Stimulated activated CD8-positive, alpha-beta memory T cell treated with anti-CD3 and anti-CD28 coated beads, Interleukin-7, amount 100 ng/mL, for 1 hour (primary cell): Measurements from ENCODE around the gene CDC23.
"Not testable (repeated sequence)": the region's sequence is repeated elsewhere in the genome, so short reads cannot be mapped to it uniquely, and the experiment has no call there.

Source experiments
- DNase-seq, 2 donors: peaks; one replicate each; pipeline ENCODE4 v3.0.0-alpha.2; 2020; ENCODE audit warnings: low read depth in 2 of 2

Gene CDC23, protein sequence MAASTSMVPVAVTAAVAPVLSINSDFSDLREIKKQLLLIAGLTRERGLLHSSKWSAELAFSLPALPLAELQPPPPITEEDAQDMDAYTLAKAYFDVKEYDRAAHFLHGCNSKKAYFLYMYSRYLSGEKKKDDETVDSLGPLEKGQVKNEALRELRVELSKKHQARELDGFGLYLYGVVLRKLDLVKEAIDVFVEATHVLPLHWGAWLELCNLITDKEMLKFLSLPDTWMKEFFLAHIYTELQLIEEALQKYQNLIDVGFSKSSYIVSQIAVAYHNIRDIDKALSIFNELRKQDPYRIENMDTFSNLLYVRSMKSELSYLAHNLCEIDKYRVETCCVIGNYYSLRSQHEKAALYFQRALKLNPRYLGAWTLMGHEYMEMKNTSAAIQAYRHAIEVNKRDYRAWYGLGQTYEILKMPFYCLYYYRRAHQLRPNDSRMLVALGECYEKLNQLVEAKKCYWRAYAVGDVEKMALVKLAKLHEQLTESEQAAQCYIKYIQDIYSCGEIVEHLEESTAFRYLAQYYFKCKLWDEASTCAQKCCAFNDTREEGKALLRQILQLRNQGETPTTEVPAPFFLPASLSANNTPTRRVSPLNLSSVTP

DNA sequence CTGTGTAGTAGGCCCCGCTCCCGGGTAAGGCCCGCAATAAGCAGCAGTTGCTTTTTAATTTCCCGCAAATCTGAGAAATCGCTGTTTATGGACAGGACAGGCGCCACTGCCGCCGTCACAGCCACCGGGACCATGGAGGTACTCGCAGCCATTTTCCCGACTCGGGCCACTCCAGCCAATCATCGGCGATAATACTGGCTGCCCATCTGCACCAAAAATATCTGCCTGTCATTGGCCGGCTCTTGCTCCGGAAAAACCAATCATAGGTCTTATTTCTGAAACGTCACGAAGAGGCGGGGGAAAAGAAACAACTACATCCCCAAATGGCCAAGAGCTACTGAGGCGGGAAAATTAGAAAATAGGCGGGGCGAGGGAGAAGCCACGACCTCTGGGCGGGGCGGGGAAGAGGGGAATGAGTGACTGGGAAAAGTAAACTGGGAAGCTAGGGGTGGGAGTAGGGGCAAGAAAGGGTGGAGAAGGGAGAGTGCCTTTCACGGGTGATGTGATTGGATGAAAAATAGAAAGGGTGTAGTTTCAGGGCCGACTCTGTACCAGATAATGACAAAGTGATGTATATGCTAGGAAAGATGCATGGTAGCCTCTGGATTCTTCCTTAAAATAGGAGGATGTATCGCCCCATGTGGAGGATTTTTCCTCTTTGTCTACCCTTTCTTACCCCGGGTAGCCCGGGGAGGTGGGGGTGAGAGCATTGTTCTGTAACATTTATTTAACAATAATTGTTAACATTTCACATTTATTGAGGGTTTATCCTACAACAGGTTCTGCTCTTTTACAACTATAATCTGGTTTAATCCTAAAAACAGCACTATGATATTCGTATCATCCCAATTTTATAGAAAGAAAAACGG is at the start of gene CDC23:
CDC23 (minus strand) TSS at position 163 of the 869 bp plus-strand sequence; CDS start at position 152, 11 bp downstream.
- DNase-seq: peak; percentile 72 to 73

DNA sequence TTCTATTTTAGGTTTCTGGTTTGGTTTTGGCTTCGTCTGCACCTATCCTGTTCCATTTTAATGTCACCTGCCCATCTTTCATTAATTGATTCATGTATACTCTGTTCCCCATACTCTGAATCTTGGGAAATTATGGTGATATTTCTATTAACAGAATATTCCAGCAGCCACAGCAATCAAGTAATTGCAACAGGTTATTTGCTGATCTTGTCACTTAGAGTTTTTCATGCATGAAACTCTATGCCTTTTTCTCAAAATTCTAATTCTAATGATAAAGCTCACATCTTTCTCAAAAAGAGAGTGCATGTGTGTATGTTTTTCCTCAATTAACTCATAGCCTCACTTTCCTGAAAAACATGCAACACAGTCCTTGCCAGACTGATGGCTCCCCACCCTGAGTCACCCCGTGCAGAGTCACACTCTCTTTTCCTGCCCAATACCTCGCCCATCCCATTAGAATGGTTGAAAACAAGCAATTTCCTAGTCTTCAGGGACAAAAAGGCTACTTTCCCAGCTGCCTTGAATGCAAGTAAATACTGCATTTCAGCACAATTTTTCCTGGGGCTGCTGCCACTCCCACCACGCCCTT is 45.7 kb upstream of the CDC23 start:
- DNase-seq: no peak

GRCh38 chr5:138257583-138257982 is 44.5 kb upstream of the CDC23 start:
- DNase-seq: no peak

- no peak for DNase-seq
These were observed 39.8 kb upstream of the CDC23 start for GRCh38 chr5:138252944-138253343.

GRCh38 chr5:138247800-138248199 is 34.7 kb upstream of the CDC23 start:
- not testable (repeated sequence) for DNase-seq

- no peak for DNase-seq
These were observed 33.7 kb upstream of the CDC23 start for GRCh38 chr5:138246822-138247221.

- no peak for DNase-seq
These were observed 33.2 kb upstream of the CDC23 start for GRCh38 chr5:138246334-138246733.

- DNase-seq: no peak
These were observed 32.6 kb upstream of the CDC23 start for GRCh38 chr5:138245717-138246116.

- no peak for DNase-seq
These were observed 30.7 kb upstream of the CDC23 start for GRCh38 chr5:138243794-138244193.

- DNase-seq: no peak
These were observed 28.8 kb upstream of the CDC23 start for GRCh38 chr5:138241688-138242571.

DNA sequence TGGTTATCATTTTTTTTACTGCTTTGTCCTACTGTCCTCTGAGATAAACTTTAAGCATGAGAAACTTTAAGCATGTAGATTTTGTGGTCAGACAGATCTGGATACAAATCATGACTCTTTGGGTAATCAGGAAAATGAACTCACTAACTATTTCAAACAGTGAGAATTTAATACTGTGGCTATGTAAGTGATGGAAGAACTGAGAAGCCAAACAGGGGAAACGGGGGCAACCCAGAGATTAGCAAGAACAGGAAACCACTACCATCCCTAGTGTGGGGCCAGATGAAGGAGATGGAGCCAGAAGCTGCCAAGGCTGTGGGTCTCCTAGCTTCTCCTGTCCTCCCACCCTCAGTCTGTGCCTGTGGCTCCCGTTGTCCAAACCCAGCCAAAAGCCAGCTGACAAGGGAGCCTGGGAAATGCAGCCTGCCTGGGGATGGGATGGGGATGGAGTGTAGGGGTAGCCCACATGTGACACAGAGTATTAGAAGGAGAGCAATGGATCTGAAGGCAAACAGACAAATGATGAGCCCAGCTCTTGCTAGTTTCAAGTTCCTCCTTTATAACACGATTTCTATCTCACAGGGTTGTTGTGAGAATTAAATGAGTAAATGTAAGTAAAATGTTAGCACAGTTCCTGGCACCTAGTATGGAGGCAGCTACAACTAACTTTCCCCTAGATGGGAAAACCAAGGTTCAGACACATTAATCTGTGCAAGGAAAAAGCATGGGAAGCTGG is 27.7 kb upstream of the CDC23 start:
- DNase-seq: no peak

DNA sequence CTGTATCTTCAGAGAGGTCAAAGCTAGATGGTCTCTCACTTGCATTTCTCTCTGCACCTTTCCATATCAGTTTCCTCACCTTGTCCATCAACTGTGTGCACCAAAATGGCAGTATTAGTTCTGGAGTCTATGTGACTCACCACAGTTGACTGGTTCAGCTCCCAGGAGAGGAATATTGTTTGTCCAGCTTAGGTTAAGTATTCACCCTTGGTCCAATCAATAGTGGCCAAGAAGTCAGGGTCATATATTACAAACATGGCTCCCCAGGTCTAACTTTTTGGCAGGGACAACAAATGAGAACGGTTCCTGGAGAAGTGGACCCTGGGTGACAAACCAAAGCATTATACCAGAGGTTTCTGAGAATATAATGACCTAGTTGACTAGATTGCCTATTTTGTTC is 24.9 kb upstream of the CDC23 start:
- no peak for DNase-seq

DNA sequence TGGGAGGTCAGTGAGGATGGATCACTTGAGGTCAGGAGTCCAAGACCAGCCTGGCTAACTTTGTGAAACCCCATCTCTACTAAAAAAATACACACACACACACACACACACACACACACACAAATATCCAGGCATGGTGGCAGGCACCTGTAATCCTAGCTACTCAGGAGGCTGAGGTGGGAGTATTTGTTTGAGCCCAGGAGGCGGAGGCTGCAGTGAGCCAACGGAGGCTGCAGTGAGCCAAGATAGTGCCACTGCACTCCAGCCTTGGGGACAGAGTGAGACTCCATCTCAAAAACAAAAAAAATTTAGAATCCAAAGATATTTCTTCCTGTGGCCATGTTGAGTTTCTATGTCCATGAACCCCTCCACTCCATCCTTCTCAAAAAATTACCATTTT is 21.5 kb upstream of the CDC23 start:
- no peak for DNase-seq

- no peak for DNase-seq
These were observed 20.2 kb upstream of the CDC23 start for GRCh38 chr5:138233280-138233679.

GRCh38 chr5:138230981-138231589 is 18.0 kb upstream of the CDC23 start:
- DNase-seq: no peak

- no peak for DNase-seq
These were observed 17.1 kb upstream of the CDC23 start for GRCh38 chr5:138230261-138230660.

DNA sequence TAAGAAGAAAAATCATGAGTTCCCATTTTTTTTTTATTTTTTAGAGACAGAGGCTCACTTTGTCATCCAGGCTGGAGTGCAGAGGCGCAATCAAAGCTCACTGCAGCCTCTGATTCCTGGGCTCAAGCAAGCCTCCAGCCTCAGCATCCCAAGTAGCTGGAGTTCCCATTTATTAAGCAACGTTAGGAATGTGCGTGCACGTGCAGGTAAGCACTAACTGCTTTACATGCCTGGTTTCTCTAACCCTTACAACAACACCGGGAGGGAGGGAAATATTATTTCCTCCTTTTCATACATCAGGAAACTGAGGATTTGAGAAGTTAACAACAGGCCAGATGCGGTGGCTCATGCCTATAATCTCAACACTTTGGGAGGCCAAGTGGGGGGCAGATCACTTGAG is 16.3 kb upstream of the CDC23 start:
- no peak for DNase-seq

DNA sequence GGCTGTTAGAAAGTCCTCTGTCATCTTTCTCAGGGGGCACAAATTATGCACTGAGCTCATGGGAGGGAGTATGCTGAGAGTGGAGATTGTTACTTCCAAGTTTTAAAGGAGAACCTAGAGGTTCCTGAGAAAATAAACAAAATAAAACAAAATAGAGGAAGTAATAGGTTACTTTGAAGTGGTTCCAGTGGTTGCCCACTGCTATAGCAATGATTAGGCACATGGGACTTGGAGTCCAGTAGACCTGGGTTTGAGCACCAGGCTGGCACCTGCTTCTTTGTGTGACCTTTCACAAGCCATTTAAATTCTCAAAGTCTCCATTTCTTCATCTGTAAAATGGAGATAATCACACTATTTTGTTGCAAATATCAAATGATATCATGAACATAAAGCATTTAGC is 13.8 kb upstream of the CDC23 start:
- no peak for DNase-seq

DNA sequence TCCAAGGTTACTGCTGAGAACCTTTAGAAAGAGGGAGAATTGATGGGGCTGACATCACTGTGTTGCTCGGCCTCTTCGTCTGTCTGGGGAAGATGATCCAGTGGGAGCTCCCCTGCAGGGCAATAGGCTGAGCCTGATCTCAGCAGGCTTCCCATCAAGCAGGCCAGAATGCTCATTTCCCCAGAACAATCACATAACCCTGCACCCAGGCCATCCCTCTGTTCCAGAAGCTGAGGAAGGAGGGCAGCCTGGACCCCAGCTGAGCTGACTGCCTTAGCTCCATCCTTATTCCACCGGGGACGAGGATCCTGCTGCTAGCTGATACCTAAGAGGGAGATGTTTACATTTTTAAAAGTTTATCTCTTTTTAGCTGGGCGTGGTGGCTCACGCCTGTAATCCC is 11.6 kb upstream of the CDC23 start:
- DNase-seq: no peak

DNA sequence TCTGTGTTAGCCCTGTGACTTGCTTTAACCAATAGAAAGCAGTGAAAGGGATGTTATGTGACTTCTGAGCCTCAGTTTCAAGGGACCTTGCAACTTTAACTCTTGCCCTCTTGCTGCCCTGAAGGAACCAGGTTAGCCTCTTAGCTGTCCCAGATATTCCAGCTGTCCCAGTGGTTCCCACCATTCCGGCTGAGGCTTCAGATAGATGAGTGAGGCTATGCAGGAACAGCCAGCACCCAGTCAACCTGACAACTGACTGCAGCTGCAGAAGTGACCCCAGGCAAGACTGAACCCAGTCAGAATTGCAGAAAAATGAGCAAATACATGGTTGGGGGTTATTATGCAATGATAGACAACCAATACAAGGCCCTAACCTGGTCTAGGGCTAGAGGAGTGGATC is 10.4 kb upstream of the CDC23 start:
- no peak for DNase-seq
